GM12801 (cell line): ENCODE results near the gene CTNNBL1.

Source experiments
- CTCF ChIP-seq: IDR thresholded peaks from one replicate; pipeline ENCODE4 v1.5.1; 2011; ENCODE audit warnings: control low read depth; ENCODE audit not compliant: insufficient read length; ENCODE audit errors: extremely low read depth

The CTNNBL1 gene

GRCh38 chr20:37919389-37920040, 225.7 kb downstream of the CTNNBL1 start:
- no peak for TF ChIP-seq CTCF

- TF ChIP-seq CTCF = no peak
These were observed 226.4 kb downstream of the CTNNBL1 start for GRCh38 chr20:37920270-37920669.

- TF ChIP-seq CTCF = no peak
These were observed 227.0 kb downstream of the CTNNBL1 start for GRCh38 chr20:37920679-37921322.

GRCh38 chr20:37921341-37921929, 227.6 kb downstream of the CTNNBL1 start:
- no peak for TF ChIP-seq CTCF
